MCF 10A (cell line): Measurements from ENCODE around the gene CTDSP2. TPM values are rescaled to one million over a fixed set of nuclear protein-coding genes. Genes with fewer than 3 reads are reported as not detected.

Source experiments
- BruUV-seq: library from RNA; stranded (reverse); fragments of 400-500 nt; replicated peaks from 2 replicates; lab custom pipeline; 2021; lab: Mats Ljungman, UMichigan
- CTCF ChIA-PET: fragments of 300-600 bp; sonication (Branson Sonifier 250); formaldehyde crosslinking; extraction: SDS; loops from one replicate; lab custom pipeline; 2021; ENCODE audit warnings: antibody characterized with exemption, inconsistent platforms; lab: Yijun Ruan, JAX
- POLR2A ChIA-PET: fragments of 300-600, 350-650 bp; sonication (Branson Sonifier 250); formaldehyde crosslinking; extraction: SDS; loops from one replicate; lab custom pipeline; 2020; ENCODE audit warnings: antibody characterized with exemption, inconsistent platforms; lab: Yijun Ruan, JAX
- DNase-seq: peaks from one replicate; pipeline ENCODE4 v3.0.0-alpha.2; 2018; ENCODE audit not compliant: unreplicated experiment
- H3K27ac Mint-ChIP-seq: one replicate; pipeline ENCODE4 v1.8.0; 2022; ENCODE audit warnings: mild to moderate bottlenecking, low read depth, mixed read lengths; ENCODE audit not compliant: unreplicated experiment
- H3K27me3 Mint-ChIP-seq: one replicate; pipeline ENCODE4 v1.8.0; 2022; ENCODE audit warnings: mixed read lengths; ENCODE audit not compliant: insufficient read depth, unreplicated experiment
- H3K36me3 Mint-ChIP-seq: one replicate; pipeline ENCODE4 v1.8.0; 2022; ENCODE audit warnings: mild to moderate bottlenecking, moderate library complexity, mixed read lengths; ENCODE audit not compliant: insufficient read depth, unreplicated experiment
- H3K4me1 Mint-ChIP-seq: one replicate; pipeline ENCODE4 v1.8.0; 2022; ENCODE audit warnings: mixed read lengths; ENCODE audit not compliant: insufficient read depth, unreplicated experiment
- H3K4me3 Mint-ChIP-seq: one replicate; pipeline ENCODE4 v1.8.0; 2022; ENCODE audit warnings: mild to moderate bottlenecking, moderate library complexity, mixed read lengths; ENCODE audit not compliant: unreplicated experiment
- H3K9me3 Mint-ChIP-seq: one replicate; pipeline ENCODE4 v1.8.0; 2022; ENCODE audit warnings: mixed read lengths; ENCODE audit not compliant: unreplicated experiment
- intact Hi-C: fragments of 100-400 bp; cut with micrococcal nuclease; formaldehyde crosslinking; loops from 2 replicates; pipeline ENCODE4 v1.14.1; 2022
- total RNA-seq: library from RNA; stranded (reverse); gene quantifications from 2 replicates; pipeline ENCODE4 v1.2.3, GENCODE V29; 2022
- TF ChIP-seq, protein P1 (sequence below): fragments of 200-600 bp; IDR thresholded peaks from one replicate; pipeline ENCODE4 v1.8.0; 2022; ENCODE audit warnings: antibody characterized with exemption, mild to moderate bottlenecking; ENCODE audit not compliant: unreplicated experiment

CTDSP2 gene
- total RNA-seq, 1 experiment from 2014 or later: 73.4 TPM

DNA sequence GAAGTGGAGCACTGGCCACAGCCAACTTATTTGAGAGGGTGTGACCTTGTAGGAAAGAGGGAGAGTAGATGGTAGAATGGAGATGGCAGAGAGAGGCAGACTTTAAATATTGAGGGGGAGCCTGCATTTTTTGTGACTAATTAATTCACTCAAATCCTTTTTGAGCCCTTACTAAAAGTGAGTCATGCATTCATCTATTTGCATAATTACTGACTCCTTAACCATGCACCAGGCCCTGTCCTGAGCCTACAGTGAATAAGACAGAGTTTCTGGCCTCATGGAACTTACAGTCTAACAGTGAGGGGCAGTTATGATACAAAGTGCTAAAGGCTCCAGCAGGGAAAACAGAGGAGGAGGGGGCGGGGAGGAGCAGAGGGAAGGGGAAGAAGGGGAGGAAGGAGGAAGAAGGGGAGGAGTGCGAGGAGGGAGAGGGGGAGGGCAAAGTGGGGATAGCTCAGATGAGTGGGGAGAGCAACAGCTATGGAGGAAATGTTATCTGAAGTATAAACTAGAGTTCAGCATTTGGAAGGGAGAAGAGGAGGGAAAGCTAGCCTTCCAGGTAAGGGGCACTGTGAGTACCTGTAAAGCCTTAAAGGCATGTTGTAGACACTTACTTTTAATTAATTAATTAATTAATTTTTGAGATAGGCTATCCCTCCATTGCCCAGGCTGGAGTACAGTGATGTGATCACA, 7.5 kb upstream of the CTDSP2 start:
- no peaks in the 10 kb centered on the region for H3K4me1 Mint-ChIP-seq
- intact Hi-C loops: no loop called here
- TF ChIP-seq, protein P1, sequence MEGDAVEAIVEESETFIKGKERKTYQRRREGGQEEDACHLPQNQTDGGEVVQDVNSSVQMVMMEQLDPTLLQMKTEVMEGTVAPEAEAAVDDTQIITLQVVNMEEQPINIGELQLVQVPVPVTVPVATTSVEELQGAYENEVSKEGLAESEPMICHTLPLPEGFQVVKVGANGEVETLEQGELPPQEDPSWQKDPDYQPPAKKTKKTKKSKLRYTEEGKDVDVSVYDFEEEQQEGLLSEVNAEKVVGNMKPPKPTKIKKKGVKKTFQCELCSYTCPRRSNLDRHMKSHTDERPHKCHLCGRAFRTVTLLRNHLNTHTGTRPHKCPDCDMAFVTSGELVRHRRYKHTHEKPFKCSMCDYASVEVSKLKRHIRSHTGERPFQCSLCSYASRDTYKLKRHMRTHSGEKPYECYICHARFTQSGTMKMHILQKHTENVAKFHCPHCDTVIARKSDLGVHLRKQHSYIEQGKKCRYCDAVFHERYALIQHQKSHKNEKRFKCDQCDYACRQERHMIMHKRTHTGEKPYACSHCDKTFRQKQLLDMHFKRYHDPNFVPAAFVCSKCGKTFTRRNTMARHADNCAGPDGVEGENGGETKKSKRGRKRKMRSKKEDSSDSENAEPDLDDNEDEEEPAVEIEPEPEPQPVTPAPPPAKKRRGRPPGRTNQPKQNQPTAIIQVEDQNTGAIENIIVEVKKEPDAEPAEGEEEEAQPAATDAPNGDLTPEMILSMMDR: no peak
- no peak overlapping the region for H3K4me3 Mint-ChIP-seq
- BruUV-seq: no TSS peak
- ChIA-PET POLR2A (interaction anchor here (1.0 to 1.3 kb wide), 2 partner anchors 9 to 11 kb away, joined by 4 to 5 read pairs; no protein-coding TSS in a partner anchor), CTCF (interaction anchor here (1.0 to 1.3 kb wide), 2 partner anchors 11 to 19 kb away, joined by 3 to 6 read pairs; no protein-coding TSS in a partner anchor)
- no peaks in the 10 kb centered on the region for H3K36me3 Mint-ChIP-seq
- peaks cover 16% of the 10 kb centered on the region for H3K27me3 Mint-ChIP-seq
- H3K27ac Mint-ChIP-seq: no peak overlapping the region
- H3K9me3 Mint-ChIP-seq: no peaks in the 10 kb centered on the region
- DNase-seq: no peak

DNA sequence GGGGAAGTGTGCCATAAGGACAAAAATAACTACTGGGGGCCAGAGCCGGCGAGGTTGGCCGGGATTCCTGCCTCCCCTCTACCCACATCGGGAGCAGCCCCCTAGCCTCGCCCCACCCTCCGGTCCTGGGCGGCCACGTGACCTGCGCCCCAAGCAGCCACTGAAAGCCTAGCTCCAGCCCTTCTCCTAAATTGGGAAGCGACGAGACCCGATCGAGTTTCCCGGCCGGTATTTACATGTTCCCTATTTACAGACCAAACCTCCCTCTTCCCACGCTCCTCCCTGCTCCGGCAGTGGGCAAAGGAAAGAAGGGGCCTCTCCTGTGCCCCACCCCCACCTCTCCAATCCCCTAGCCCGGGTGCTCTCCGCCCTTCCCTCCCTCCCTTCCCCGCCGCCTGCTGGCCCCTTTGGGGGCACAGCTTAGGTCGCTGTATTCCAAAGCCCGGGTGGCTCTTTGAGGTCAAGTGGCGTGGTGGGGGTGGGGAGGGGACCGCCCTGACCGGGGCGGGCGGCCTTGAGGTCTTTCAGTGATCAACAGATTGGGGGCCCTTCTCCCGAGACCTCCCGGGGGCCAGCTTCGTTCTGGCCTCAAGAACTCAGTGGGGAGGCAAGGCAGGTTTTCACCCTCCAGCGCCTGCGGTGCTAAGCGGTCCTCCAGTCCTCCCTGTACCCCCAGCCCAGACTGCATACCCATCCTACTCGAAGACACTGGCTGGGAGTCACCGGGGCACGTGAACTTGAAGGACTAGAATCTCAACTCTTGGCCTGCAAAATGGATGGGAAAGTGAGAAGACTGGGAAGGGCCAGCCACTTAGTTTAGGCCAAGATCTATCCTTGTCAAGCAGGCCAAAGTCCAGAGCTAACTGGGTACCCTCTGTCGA, 6.3 kb upstream of the CTDSP2 start:
- Mint-ChIP-seq H3K4me1 (no peaks in the 10 kb centered on the region), H3K27me3 (peaks cover 16% of the 10 kb centered on the region), H3K9me3 (no peaks in the 10 kb centered on the region), H3K4me3 (no peak overlapping the region), H3K36me3 (peaks cover 4% of the 10 kb centered on the region), H3K27ac (no peak overlapping the region)
- TF ChIP-seq, protein P1: no peak
- DNase-seq: no peak
- CTCF ChIA-PET: interaction anchor here (0.5 to 1.0 kb wide), 3 partner anchors 17 to 70 kb away, joined by 3 to 4 read pairs (median 3); partner anchors contain the start of gene TSFM
- BruUV-seq: no TSS peak
- intact Hi-C loops: no loop called here
- POLR2A ChIA-PET: interaction anchor here (3.0 kb wide), 1 partner anchor 36 kb away, joined by 10 read pairs; no protein-coding TSS in a partner anchor

GRCh38 chr12:57852200-57852599, 5.7 kb upstream of the CTDSP2 start:
- intact Hi-C loops: no loop called here
- Mint-ChIP-seq H3K36me3 (peaks cover 4% of the 10 kb centered on the region), H3K4me1 (no peaks in the 10 kb centered on the region), H3K27ac (no peak overlapping the region), H3K4me3 (no peak overlapping the region), H3K27me3 (peaks cover 16% of the 10 kb centered on the region), H3K9me3 (no peaks in the 10 kb centered on the region)
- no peak for DNase-seq
- TF ChIP-seq, protein P1: no peak
- POLR2A ChIA-PET: interaction anchor here (1.5 to 3.0 kb wide), 3 partner anchors 10 to 37 kb away, joined by 6 to 10 read pairs (median 8); no protein-coding TSS in a partner anchor
- CTCF ChIA-PET: interaction anchor here (0.5 kb wide), 1 partner anchor 53 kb away, joined by 4 read pairs; no protein-coding TSS in a partner anchor
- BruUV-seq: no TSS peak

GRCh38 chr12:57851552-57851951, 5.0 kb upstream of the CTDSP2 start:
- POLR2A ChIA-PET: interaction anchor here (0.7 to 3.0 kb wide), 4 partner anchors 10 to 37 kb away, joined by 4 to 10 read pairs (median 7); no protein-coding TSS in a partner anchor
- no peak overlapping the region for H3K27ac Mint-ChIP-seq

More at GRCh38 chr12:57851552-57851951, 5.0 kb upstream of the CTDSP2 start:
- Mint-ChIP-seq H3K9me3 (no peaks in the 10 kb centered on the region), H3K36me3 (peaks cover 4% of the 10 kb centered on the region), H3K4me3 (no peak overlapping the region), H3K4me1 (no peaks in the 10 kb centered on the region), H3K27me3 (peaks cover 16% of the 10 kb centered on the region)
- TF ChIP-seq, protein P1: no peak
- CTCF ChIA-PET: interaction anchor here (1.7 kb wide), 1 partner anchor 45 kb away, joined by 6 read pairs; no protein-coding TSS in a partner anchor
- no TSS peak for BruUV-seq
- no peak for DNase-seq
- intact Hi-C loops: no loop called here
